ENCODE measurements around the gene PLA2G2C.

- no peak for TF ChIP-seq YY1 (IDR thresholded peaks at IDR 0.05; ENCODE audit: low read depth, low read length)
- TF ChIP-seq, protein P1, sequence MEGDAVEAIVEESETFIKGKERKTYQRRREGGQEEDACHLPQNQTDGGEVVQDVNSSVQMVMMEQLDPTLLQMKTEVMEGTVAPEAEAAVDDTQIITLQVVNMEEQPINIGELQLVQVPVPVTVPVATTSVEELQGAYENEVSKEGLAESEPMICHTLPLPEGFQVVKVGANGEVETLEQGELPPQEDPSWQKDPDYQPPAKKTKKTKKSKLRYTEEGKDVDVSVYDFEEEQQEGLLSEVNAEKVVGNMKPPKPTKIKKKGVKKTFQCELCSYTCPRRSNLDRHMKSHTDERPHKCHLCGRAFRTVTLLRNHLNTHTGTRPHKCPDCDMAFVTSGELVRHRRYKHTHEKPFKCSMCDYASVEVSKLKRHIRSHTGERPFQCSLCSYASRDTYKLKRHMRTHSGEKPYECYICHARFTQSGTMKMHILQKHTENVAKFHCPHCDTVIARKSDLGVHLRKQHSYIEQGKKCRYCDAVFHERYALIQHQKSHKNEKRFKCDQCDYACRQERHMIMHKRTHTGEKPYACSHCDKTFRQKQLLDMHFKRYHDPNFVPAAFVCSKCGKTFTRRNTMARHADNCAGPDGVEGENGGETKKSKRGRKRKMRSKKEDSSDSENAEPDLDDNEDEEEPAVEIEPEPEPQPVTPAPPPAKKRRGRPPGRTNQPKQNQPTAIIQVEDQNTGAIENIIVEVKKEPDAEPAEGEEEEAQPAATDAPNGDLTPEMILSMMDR (IDR thresholded peaks at IDR 0.05; ENCODE audit: control extremely low read depth in 1 of 3, insufficient read depth in 1 of 3, low read depth in 1 of 3, low read length in 3 of 3), result no peak
Measured at GRCh38 chr1:20154301-20154831, 32.0 kb downstream of the PLA2G2C start.

All from H1 (cell line).